ENCODE measurements around the gene SULT1A2. TPM values are rescaled to one million over a fixed set of nuclear protein-coding genes. Genes with fewer than 3 reads are reported as not detected.
A peak's percentile ranks its signal among the peaks of the same experiment; 100 is the strongest.

SULT1A2 gene
- total and polyA plus RNA-seq, 2 of the 13 experiments (the other 11 are each of a cell fraction or from before 2014, with no cell fraction given): 33.0 to 34.2 TPM

GRCh38 chr16:28553776-28554633, 42.8 kb downstream of the SULT1A2 start, which contains the start of gene SGF29 (continued):
- peak; percentile 72 for TF ChIP-seq RARA (CRISPR knock-in tag; IDR thresholded peaks at IDR 0.05)
- TF ChIP-seq, protein P1, sequence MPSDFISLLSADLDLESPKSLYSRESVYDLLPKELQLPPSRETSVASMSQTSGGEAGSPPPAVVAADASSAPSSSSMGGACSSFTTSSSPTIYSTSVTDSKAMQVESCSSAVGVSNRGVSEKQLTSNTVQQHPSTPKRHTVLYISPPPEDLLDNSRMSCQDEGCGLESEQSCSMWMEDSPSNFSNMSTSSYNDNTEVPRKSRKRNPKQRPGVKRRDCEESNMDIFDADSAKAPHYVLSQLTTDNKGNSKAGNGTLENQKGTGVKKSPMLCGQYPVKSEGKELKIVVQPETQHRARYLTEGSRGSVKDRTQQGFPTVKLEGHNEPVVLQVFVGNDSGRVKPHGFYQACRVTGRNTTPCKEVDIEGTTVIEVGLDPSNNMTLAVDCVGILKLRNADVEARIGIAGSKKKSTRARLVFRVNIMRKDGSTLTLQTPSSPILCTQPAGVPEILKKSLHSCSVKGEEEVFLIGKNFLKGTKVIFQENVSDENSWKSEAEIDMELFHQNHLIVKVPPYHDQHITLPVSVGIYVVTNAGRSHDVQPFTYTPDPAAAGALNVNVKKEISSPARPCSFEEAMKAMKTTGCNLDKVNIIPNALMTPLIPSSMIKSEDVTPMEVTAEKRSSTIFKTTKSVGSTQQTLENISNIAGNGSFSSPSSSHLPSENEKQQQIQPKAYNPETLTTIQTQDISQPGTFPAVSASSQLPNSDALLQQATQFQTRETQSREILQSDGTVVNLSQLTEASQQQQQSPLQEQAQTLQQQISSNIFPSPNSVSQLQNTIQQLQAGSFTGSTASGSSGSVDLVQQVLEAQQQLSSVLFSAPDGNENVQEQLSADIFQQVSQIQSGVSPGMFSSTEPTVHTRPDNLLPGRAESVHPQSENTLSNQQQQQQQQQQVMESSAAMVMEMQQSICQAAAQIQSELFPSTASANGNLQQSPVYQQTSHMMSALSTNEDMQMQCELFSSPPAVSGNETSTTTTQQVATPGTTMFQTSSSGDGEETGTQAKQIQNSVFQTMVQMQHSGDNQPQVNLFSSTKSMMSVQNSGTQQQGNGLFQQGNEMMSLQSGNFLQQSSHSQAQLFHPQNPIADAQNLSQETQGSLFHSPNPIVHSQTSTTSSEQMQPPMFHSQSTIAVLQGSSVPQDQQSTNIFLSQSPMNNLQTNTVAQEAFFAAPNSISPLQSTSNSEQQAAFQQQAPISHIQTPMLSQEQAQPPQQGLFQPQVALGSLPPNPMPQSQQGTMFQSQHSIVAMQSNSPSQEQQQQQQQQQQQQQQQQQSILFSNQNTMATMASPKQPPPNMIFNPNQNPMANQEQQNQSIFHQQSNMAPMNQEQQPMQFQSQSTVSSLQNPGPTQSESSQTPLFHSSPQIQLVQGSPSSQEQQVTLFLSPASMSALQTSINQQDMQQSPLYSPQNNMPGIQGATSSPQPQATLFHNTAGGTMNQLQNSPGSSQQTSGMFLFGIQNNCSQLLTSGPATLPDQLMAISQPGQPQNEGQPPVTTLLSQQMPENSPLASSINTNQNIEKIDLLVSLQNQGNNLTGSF (CRISPR knock-in tag; IDR thresholded peaks at IDR 0.05): peak; percentile 85
- TF ChIP-seq, protein P2, sequence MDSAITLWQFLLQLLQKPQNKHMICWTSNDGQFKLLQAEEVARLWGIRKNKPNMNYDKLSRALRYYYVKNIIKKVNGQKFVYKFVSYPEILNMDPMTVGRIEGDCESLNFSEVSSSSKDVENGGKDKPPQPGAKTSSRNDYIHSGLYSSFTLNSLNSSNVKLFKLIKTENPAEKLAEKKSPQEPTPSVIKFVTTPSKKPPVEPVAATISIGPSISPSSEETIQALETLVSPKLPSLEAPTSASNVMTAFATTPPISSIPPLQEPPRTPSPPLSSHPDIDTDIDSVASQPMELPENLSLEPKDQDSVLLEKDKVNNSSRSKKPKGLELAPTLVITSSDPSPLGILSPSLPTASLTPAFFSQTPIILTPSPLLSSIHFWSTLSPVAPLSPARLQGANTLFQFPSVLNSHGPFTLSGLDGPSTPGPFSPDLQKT (CRISPR knock-in tag; IDR thresholded peaks at IDR 0.05; ENCODE audit: borderline replicate concordance): no peak
- no peak for TF ChIP-seq SRSF9 (IDR thresholded peaks at IDR 0.05; ENCODE audit: borderline replicate concordance, insufficient read depth, low read depth, low read length, poor library complexity, severe bottlenecking)
- TF ChIP-seq ZFP90 (CRISPR knock-in tag; IDR thresholded peaks at IDR 0.05; ENCODE audit: borderline replicate concordance): peak; percentile 91; the same call in 1 of the 2 replicates
- no peak for TF ChIP-seq ZNF577 (CRISPR knock-in tag; IDR thresholded peaks at IDR 0.05; ENCODE audit: borderline replicate concordance, low read depth)
- TF ChIP-seq LBX2 (CRISPR knock-in tag; IDR thresholded peaks at IDR 0.05; ENCODE audit: borderline replicate concordance): peak; percentile 91; the same call in 1 of the 2 replicates
- TF ChIP-seq HES4 (CRISPR knock-in tag; IDR thresholded peaks at IDR 0.05; ENCODE audit: borderline replicate concordance): peak; percentile 95
- TF ChIP-seq ZNF557 (CRISPR knock-in tag; IDR thresholded peaks at IDR 0.05): peak; percentile 70; the same call in 1 of the 2 replicates
- TF ChIP-seq, protein P3, sequence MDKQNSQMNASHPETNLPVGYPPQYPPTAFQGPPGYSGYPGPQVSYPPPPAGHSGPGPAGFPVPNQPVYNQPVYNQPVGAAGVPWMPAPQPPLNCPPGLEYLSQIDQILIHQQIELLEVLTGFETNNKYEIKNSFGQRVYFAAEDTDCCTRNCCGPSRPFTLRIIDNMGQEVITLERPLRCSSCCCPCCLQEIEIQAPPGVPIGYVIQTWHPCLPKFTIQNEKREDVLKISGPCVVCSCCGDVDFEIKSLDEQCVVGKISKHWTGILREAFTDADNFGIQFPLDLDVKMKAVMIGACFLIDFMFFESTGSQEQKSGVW (CRISPR knock-in tag; IDR thresholded peaks at IDR 0.05; ENCODE audit: borderline replicate concordance): no peak
- peak; percentile 80; the same call in 1 of the 2 replicates for TF ChIP-seq HNRNPL (IDR thresholded peaks at IDR 0.05; ENCODE audit: low read depth, low read length)
- TF ChIP-seq, protein P4, sequence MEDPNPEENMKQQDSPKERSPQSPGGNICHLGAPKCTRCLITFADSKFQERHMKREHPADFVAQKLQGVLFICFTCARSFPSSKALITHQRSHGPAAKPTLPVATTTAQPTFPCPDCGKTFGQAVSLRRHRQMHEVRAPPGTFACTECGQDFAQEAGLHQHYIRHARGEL (CRISPR knock-in tag; IDR thresholded peaks at IDR 0.05): no peak
- TF ChIP-seq ARNT2 (CRISPR knock-in tag; IDR thresholded peaks at IDR 0.05; ENCODE audit: low read depth): peak; percentile 91
- peak; percentile 99 for TF ChIP-seq ZFX (CRISPR knock-in tag; IDR thresholded peaks at IDR 0.05; ENCODE audit: low read depth)
- TF ChIP-seq GPBP1L1 (CRISPR knock-in tag; IDR thresholded peaks at IDR 0.05): no peak
- TF ChIP-seq CREB3 (CRISPR knock-in tag; IDR thresholded peaks at IDR 0.05): no peak
